ENCODE data around the gene CACNA2D3. TPM values are rescaled to one million over a fixed set of nuclear protein-coding genes. Genes with fewer than 3 reads are reported as not detected.

Gene CACNA2D3
- polyA plus RNA-seq, 2 of the 4 experiments (the other 2 are of a cell fraction), result 0.04 to 0.05 TPM

GRCh38 chr3:54791501-54792156 is 669.3 kb downstream of the CACNA2D3 start:
- CTCF ChIA-PET, result no interaction called here
- DNase-seq (ENCODE audit: low read depth in 1 of 2, low spot score in 1 of 2), result no peak
- no peak for TF ChIP-seq HOXB5 (CRISPR knock-in tag; IDR thresholded peaks at IDR 0.05)
- no peak for TF ChIP-seq GATA3 (IDR thresholded peaks at IDR 0.05; ENCODE audit: borderline replicate concordance)
- TF ChIP-seq HES2 (IDR thresholded peaks at IDR 0.05), result no peak
- TF ChIP-seq, protein P1, sequence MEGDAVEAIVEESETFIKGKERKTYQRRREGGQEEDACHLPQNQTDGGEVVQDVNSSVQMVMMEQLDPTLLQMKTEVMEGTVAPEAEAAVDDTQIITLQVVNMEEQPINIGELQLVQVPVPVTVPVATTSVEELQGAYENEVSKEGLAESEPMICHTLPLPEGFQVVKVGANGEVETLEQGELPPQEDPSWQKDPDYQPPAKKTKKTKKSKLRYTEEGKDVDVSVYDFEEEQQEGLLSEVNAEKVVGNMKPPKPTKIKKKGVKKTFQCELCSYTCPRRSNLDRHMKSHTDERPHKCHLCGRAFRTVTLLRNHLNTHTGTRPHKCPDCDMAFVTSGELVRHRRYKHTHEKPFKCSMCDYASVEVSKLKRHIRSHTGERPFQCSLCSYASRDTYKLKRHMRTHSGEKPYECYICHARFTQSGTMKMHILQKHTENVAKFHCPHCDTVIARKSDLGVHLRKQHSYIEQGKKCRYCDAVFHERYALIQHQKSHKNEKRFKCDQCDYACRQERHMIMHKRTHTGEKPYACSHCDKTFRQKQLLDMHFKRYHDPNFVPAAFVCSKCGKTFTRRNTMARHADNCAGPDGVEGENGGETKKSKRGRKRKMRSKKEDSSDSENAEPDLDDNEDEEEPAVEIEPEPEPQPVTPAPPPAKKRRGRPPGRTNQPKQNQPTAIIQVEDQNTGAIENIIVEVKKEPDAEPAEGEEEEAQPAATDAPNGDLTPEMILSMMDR (IDR thresholded peaks at IDR 0.05), result no peak
- WGBS (ENCODE audit: missing lambda C conversion rate), result 1% methylated on average over 2 of the region's 2 CpGs
- Histone ChIP-seq H3K27ac (no peak overlapping the region), H3K4me2 (no peak overlapping the region), H3K9me3 (no peaks in the 10 kb centered on the region), H3K4me3 (no peak overlapping the region), H3K4me1 (no peaks in the 10 kb centered on the region)
- ATAC-seq, result no peak
- POLR2A ChIA-PET, result no interaction called here
- no peak for FAIRE-seq

GRCh38 chr3:54792584-54792983 is 670.2 kb downstream of the CACNA2D3 start:
- DNase-seq (ENCODE audit: low read depth in 1 of 2, low spot score in 1 of 2) (no peak), ATAC-seq (no peak), FAIRE-seq (no peak)
- no peak overlapping the region for H3K4me3 ChIP-seq
- CTCF ChIA-PET, result no interaction called here
- no peak overlapping the region for H3K4me2 ChIP-seq
- H3K27ac ChIP-seq, result no peak overlapping the region
- H3K4me1 ChIP-seq, result no peaks in the 10 kb centered on the region
- 3% methylated on average over 2 of the region's 4 CpGs for WGBS (ENCODE audit: missing lambda C conversion rate)
- POLR2A ChIA-PET, result no interaction called here
- TF ChIP-seq RCOR1 (IDR thresholded peaks at IDR 0.05; ENCODE audit: low read depth, low read length), result no peak
- no peak for TF ChIP-seq TFCP2L1 (CRISPR knock-in tag; IDR thresholded peaks at IDR 0.05)
- TF ChIP-seq RFX5 (IDR thresholded peaks at IDR 0.05), result no peak
- no peak for TF ChIP-seq BHLHE40 (IDR thresholded peaks at IDR 0.05; ENCODE audit: low read depth, low read length)
- TF ChIP-seq MAX (IDR thresholded peaks at IDR 0.05), result no peak
- TF ChIP-seq POLR2A (IDR thresholded peaks at IDR 0.05; ENCODE audit: low read length), result no peak
- no peak for TF ChIP-seq PHF8 (IDR thresholded peaks at IDR 0.05; ENCODE audit: borderline replicate concordance, low read depth)
- TF ChIP-seq EHMT2 (IDR thresholded peaks at IDR 0.05; ENCODE audit: low read depth), result no peak
- no peak for TF ChIP-seq ESRRA (IDR thresholded peaks at IDR 0.05; ENCODE audit: borderline replicate concordance, low read length)
- no peak for TF ChIP-seq HEYL (CRISPR knock-in tag; IDR thresholded peaks at IDR 0.05)
- TF ChIP-seq MAZ (IDR thresholded peaks at IDR 0.05; ENCODE audit: borderline replicate concordance, low read depth, low read length), result no peak
- TF ChIP-seq RARB (CRISPR knock-in tag; IDR thresholded peaks at IDR 0.05), result no peak
- TF ChIP-seq CBX2 (IDR thresholded peaks at IDR 0.05; ENCODE audit: borderline replicate concordance, low read depth), result no peak
- TF ChIP-seq CHD2 (IDR thresholded peaks at IDR 0.05; ENCODE audit: low read length, partially characterized antibody), result no peak
- no peak for TF ChIP-seq KDM5A (IDR thresholded peaks at IDR 0.05)
- no peak for TF ChIP-seq ZNF302 (CRISPR knock-in tag; IDR thresholded peaks at IDR 0.05)
- TF ChIP-seq ZC3H11A (IDR thresholded peaks at IDR 0.05), result no peak
- no peak for TF ChIP-seq NPAS2 (CRISPR knock-in tag; IDR thresholded peaks at IDR 0.05; ENCODE audit: borderline replicate concordance)
- no peaks in the 10 kb centered on the region for H3K9me3 ChIP-seq

- DNase-seq (ENCODE audit: low read depth in 1 of 2, low spot score in 1 of 2) (no peak), FAIRE-seq (no peak), ATAC-seq (no peak)
- POLR2A ChIA-PET, result no interaction called here
- no peaks in the 10 kb centered on the region for H3K9me3 ChIP-seq
- no peak overlapping the region for H3K27ac ChIP-seq
- CTCF ChIA-PET, result no interaction called here
- TF ChIP-seq FOSL2 (IDR thresholded peaks at IDR 0.05) (no peak), FOSL2 (CRISPR knock-in tag; IDR thresholded peaks at IDR 0.05) (no peak), JUNB (IDR thresholded peaks at IDR 0.05) (no peak), MYC (IDR thresholded peaks at IDR 0.05; ENCODE audit: borderline replicate concordance, low read length) (no peak), NPAS2 (CRISPR knock-in tag; IDR thresholded peaks at IDR 0.05; ENCODE audit: borderline replicate concordance) (no peak), NR3C1 (IDR thresholded peaks at IDR 0.05) (no peak), EHF (CRISPR knock-in tag; IDR thresholded peaks at IDR 0.05) (no peak), GATA3 (IDR thresholded peaks at IDR 0.05; ENCODE audit: borderline replicate concordance) (no peak), ATOH8 (CRISPR knock-in tag; IDR thresholded peaks at IDR 0.05; ENCODE audit: low read depth) (no peak), SMC3 (IDR thresholded peaks at IDR 0.05) (no peak), KDM1A (IDR thresholded peaks at IDR 0.05; ENCODE audit: low read depth) (no peak), RCOR1 (IDR thresholded peaks at IDR 0.05; ENCODE audit: low read depth, low read length) (no peak), ZFP36 (IDR thresholded peaks at IDR 0.05; ENCODE audit: borderline replicate concordance, partially characterized antibody) (no peak), CEBPB (IDR thresholded peaks at IDR 0.05) (no peak), ESRRA (IDR thresholded peaks at IDR 0.05; ENCODE audit: borderline replicate concordance, low read length) (no peak)
- 42% methylated on average over 6 of the region's 6 CpGs for WGBS (ENCODE audit: missing lambda C conversion rate)
- H3K4me1 ChIP-seq, result no peaks in the 10 kb centered on the region
- H3K4me2 ChIP-seq, result no peak overlapping the region
- no peak overlapping the region for H3K4me3 ChIP-seq
Measured at GRCh38 chr3:54793171-54793570, 670.8 kb downstream of the CACNA2D3 start.

Data from A549 (cell line).